ENCODE data around the gene IGF2BP2.

The IGF2BP2 gene

GRCh38 chr3:185750702-185751101 lies 74.1 kb downstream of the IGF2BP2 start:
- peaks cover 0 to 2% of the 10 kb centered on the region in 2 donors for H3K27me3 ChIP-seq (ENCODE audit: control insufficient read depth in 1 of 2, insufficient read depth in 2 of 2, low read length in 2 of 2)
- no peak overlapping the region for H3K4me3 ChIP-seq (ENCODE audit: low read length in 2 of 2)
- H3K27ac ChIP-seq (ENCODE audit: low read length), result no peak overlapping the region
- H3K9ac ChIP-seq (ENCODE audit: low read length in 2 of 2), result no peak overlapping the region
- H3K9me3 ChIP-seq (ENCODE audit: control insufficient read depth in 2 of 2, low read length in 2 of 2), result peaks cover 0 to 5% of the 10 kb centered on the region in 2 donors
- no peaks in the 10 kb centered on the region for H3K36me3 ChIP-seq (ENCODE audit: control insufficient read depth in 2 of 2, insufficient read depth in 2 of 2, low read length in 2 of 2)
- no peaks in the 10 kb centered on the region for H3K4me1 ChIP-seq (ENCODE audit: control insufficient read depth, insufficient read depth, low read length)

- H3K9me3 ChIP-seq (ENCODE audit: control insufficient read depth in 2 of 2, low read length in 2 of 2), result peaks cover 0 to under 1% of the 10 kb centered on the region in 2 donors
- H3K9ac ChIP-seq (ENCODE audit: low read length in 2 of 2), result no peak overlapping the region
- H3K27me3 ChIP-seq (ENCODE audit: control insufficient read depth in 1 of 2, insufficient read depth in 2 of 2, low read length in 2 of 2), result peaks cover 0 to 2% of the 10 kb centered on the region in 2 donors
- no peak overlapping the region for H3K27ac ChIP-seq (ENCODE audit: low read length)
- no peaks in the 10 kb centered on the region for H3K36me3 ChIP-seq (ENCODE audit: control insufficient read depth in 2 of 2, insufficient read depth in 2 of 2, low read length in 2 of 2)
- no peaks in the 10 kb centered on the region for H3K4me1 ChIP-seq (ENCODE audit: control insufficient read depth, insufficient read depth, low read length)
- no peak overlapping the region for H3K4me3 ChIP-seq (ENCODE audit: low read length in 2 of 2)
Measured at GRCh38 chr3:185750015-185750414, 74.8 kb downstream of the IGF2BP2 start.

GRCh38 chr3:185746470-185746869 lies 78.4 kb downstream of the IGF2BP2 start:
- Histone ChIP-seq H3K9me3 (ENCODE audit: control insufficient read depth in 2 of 2, low read length in 2 of 2) (no peaks in the 10 kb centered on the region), H3K9ac (ENCODE audit: low read length in 2 of 2) (no peak overlapping the region), H3K36me3 (ENCODE audit: control insufficient read depth in 2 of 2, insufficient read depth in 2 of 2, low read length in 2 of 2) (no peaks in the 10 kb centered on the region), H3K4me1 (ENCODE audit: control insufficient read depth, insufficient read depth, low read length) (no peaks in the 10 kb centered on the region), H3K27me3 (ENCODE audit: control insufficient read depth in 1 of 2, insufficient read depth in 2 of 2, low read length in 2 of 2) (peaks cover 2% of the 10 kb centered on the region in 2 donors), H3K27ac (ENCODE audit: low read length) (no peak overlapping the region), H3K4me3 (ENCODE audit: low read length in 2 of 2) (no peak overlapping the region)

GRCh38 chr3:185744997-185745843 lies 79.6 kb downstream of the IGF2BP2 start:
- H3K27ac ChIP-seq (ENCODE audit: low read length), result no peak overlapping the region
- no peak overlapping the region for H3K4me3 ChIP-seq (ENCODE audit: low read length in 2 of 2)
- H3K9me3 ChIP-seq (ENCODE audit: control insufficient read depth in 2 of 2, low read length in 2 of 2), result no peaks in the 10 kb centered on the region
- peaks cover 0 to 2% of the 10 kb centered on the region in 2 donors for H3K27me3 ChIP-seq (ENCODE audit: control insufficient read depth in 1 of 2, insufficient read depth in 2 of 2, low read length in 2 of 2)
- no peaks in the 10 kb centered on the region for H3K4me1 ChIP-seq (ENCODE audit: control insufficient read depth, insufficient read depth, low read length)
- H3K36me3 ChIP-seq (ENCODE audit: control insufficient read depth in 2 of 2, insufficient read depth in 2 of 2, low read length in 2 of 2), result no peaks in the 10 kb centered on the region
- H3K9ac ChIP-seq (ENCODE audit: low read length in 2 of 2), result no peak overlapping the region

- no peak overlapping the region for H3K4me3 ChIP-seq (ENCODE audit: low read length in 2 of 2)
- H3K9me3 ChIP-seq (ENCODE audit: control insufficient read depth in 2 of 2, low read length in 2 of 2), result no peaks in the 10 kb centered on the region
- peaks cover 0 to 2% of the 10 kb centered on the region in 2 donors for H3K27me3 ChIP-seq (ENCODE audit: control insufficient read depth in 1 of 2, insufficient read depth in 2 of 2, low read length in 2 of 2)
- no peaks in the 10 kb centered on the region for H3K36me3 ChIP-seq (ENCODE audit: control insufficient read depth in 2 of 2, insufficient read depth in 2 of 2, low read length in 2 of 2)
- no peaks in the 10 kb centered on the region for H3K4me1 ChIP-seq (ENCODE audit: control insufficient read depth, insufficient read depth, low read length)
- H3K9ac ChIP-seq (ENCODE audit: low read length in 2 of 2), result no peak overlapping the region
- H3K27ac ChIP-seq (ENCODE audit: low read length), result no peak overlapping the region
Measured at GRCh38 chr3:185741586-185741985, 83.3 kb downstream of the IGF2BP2 start.

- Histone ChIP-seq H3K4me1 (ENCODE audit: control insufficient read depth, insufficient read depth, low read length) (no peaks in the 10 kb centered on the region), H3K36me3 (ENCODE audit: control insufficient read depth in 2 of 2, insufficient read depth in 2 of 2, low read length in 2 of 2) (no peaks in the 10 kb centered on the region), H3K9me3 (ENCODE audit: control insufficient read depth in 2 of 2, low read length in 2 of 2) (no peaks in the 10 kb centered on the region), H3K4me3 (ENCODE audit: low read length in 2 of 2) (no peak overlapping the region), H3K27ac (ENCODE audit: low read length) (no peak overlapping the region), H3K27me3 (ENCODE audit: control insufficient read depth in 1 of 2, insufficient read depth in 2 of 2, low read length in 2 of 2) (peaks cover 0 to 2% of the 10 kb centered on the region in 2 donors), H3K9ac (ENCODE audit: low read length in 2 of 2) (no peak overlapping the region)
Measured at GRCh38 chr3:185740133-185740532, 84.7 kb downstream of the IGF2BP2 start.

GRCh38 chr3:185739264-185739701 lies 85.6 kb downstream of the IGF2BP2 start:
- Histone ChIP-seq H3K27ac (ENCODE audit: low read length) (no peak overlapping the region), H3K36me3 (ENCODE audit: control insufficient read depth in 2 of 2, insufficient read depth in 2 of 2, low read length in 2 of 2) (no peaks in the 10 kb centered on the region), H3K4me1 (ENCODE audit: control insufficient read depth, insufficient read depth, low read length) (no peaks in the 10 kb centered on the region), H3K4me3 (ENCODE audit: low read length in 2 of 2) (no peak overlapping the region), H3K27me3 (ENCODE audit: control insufficient read depth in 1 of 2, insufficient read depth in 2 of 2, low read length in 2 of 2) (peaks cover 0 to 2% of the 10 kb centered on the region in 2 donors), H3K9ac (ENCODE audit: low read length in 2 of 2) (no peak overlapping the region), H3K9me3 (ENCODE audit: control insufficient read depth in 2 of 2, low read length in 2 of 2) (no peaks in the 10 kb centered on the region)

- Histone ChIP-seq H3K27me3 (ENCODE audit: control insufficient read depth in 1 of 2, insufficient read depth in 2 of 2, low read length in 2 of 2) (no peaks in the 10 kb centered on the region), H3K9ac (ENCODE audit: low read length in 2 of 2) (no peak overlapping the region), H3K4me1 (ENCODE audit: control insufficient read depth, insufficient read depth, low read length) (no peaks in the 10 kb centered on the region), H3K27ac (ENCODE audit: low read length) (no peak overlapping the region), H3K36me3 (ENCODE audit: control insufficient read depth in 2 of 2, insufficient read depth in 2 of 2, low read length in 2 of 2) (no peaks in the 10 kb centered on the region), H3K9me3 (ENCODE audit: control insufficient read depth in 2 of 2, low read length in 2 of 2) (no peaks in the 10 kb centered on the region), H3K4me3 (ENCODE audit: low read length in 2 of 2) (no peak overlapping the region)
Measured at GRCh38 chr3:185737740-185738680, 86.8 kb downstream of the IGF2BP2 start.

GRCh38 chr3:185737020-185737419 lies 87.8 kb downstream of the IGF2BP2 start:
- no peaks in the 10 kb centered on the region for H3K4me1 ChIP-seq (ENCODE audit: control insufficient read depth, insufficient read depth, low read length)
- no peaks in the 10 kb centered on the region for H3K9me3 ChIP-seq (ENCODE audit: control insufficient read depth in 2 of 2, low read length in 2 of 2)
- H3K9ac ChIP-seq (ENCODE audit: low read length in 2 of 2), result no peak overlapping the region
- no peaks in the 10 kb centered on the region for H3K36me3 ChIP-seq (ENCODE audit: control insufficient read depth in 2 of 2, insufficient read depth in 2 of 2, low read length in 2 of 2)
- H3K4me3 ChIP-seq (ENCODE audit: low read length in 2 of 2), result no peak overlapping the region
- no peaks in the 10 kb centered on the region for H3K27me3 ChIP-seq (ENCODE audit: control insufficient read depth in 1 of 2, insufficient read depth in 2 of 2, low read length in 2 of 2)
- no peak overlapping the region for H3K27ac ChIP-seq (ENCODE audit: low read length)

- H3K9me3 ChIP-seq (ENCODE audit: control insufficient read depth in 2 of 2, low read length in 2 of 2), result no peaks in the 10 kb centered on the region
- no peak overlapping the region for H3K27ac ChIP-seq (ENCODE audit: low read length)
- H3K4me3 ChIP-seq (ENCODE audit: low read length in 2 of 2), result no peak overlapping the region
- H3K4me1 ChIP-seq (ENCODE audit: control insufficient read depth, insufficient read depth, low read length), result no peaks in the 10 kb centered on the region
- no peak overlapping the region for H3K9ac ChIP-seq (ENCODE audit: low read length in 2 of 2)
- no peaks in the 10 kb centered on the region for H3K27me3 ChIP-seq (ENCODE audit: control insufficient read depth in 1 of 2, insufficient read depth in 2 of 2, low read length in 2 of 2)
- no peaks in the 10 kb centered on the region for H3K36me3 ChIP-seq (ENCODE audit: control insufficient read depth in 2 of 2, insufficient read depth in 2 of 2, low read length in 2 of 2)
Measured at GRCh38 chr3:185734725-185735096, 90.1 kb downstream of the IGF2BP2 start.
